Measurements from ENCODE around the gene IFNGR2. TPM values are rescaled to one million over a fixed set of nuclear protein-coding genes. Genes with fewer than 3 reads are reported as not detected.

Gene IFNGR2
- total RNA-seq, 1 donor from 2014 or later, result 55.6 TPM

DNA sequence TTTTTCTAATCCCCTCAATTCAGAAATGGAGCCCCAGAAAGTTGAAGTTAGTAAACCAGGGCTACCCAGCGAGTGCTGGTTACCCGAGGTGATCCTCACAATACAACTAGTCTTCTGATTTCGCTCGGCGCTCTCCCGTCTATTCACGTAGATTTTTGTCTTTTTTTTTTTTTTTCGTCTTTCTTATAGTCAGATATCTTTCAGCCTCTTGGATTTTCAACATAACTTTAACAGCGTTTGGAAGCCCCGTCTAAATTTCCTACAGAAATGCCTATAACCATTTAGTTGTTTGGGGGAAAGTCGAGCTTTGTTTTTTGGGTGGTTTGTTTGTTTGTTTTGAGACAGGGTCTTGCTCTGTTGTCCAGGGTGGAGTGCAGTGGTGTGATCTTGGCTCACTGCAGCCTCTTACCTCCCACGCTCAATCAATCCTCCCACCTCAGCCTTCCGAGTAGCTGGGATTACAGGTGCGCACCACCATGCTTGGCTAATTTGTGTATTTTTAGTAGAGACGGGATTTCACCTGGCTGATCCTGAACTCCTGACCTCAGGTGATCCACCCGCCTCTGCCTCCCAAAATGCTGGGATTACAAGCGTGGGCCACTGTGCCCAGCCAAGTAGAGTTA lies 77.4 kb downstream of the IFNGR2 start:
- no peaks in the 10 kb centered on the region for H3K27me3 Mint-ChIP-seq (ENCODE audit: unreplicated experiment)
- no peaks in the 10 kb centered on the region for H3K9me3 Mint-ChIP-seq (ENCODE audit: unreplicated experiment)
- H3K27ac Mint-ChIP-seq (ENCODE audit: unreplicated experiment), result peak overlapping the region; percentile 98
- H3K4me3 Mint-ChIP-seq (ENCODE audit: unreplicated experiment), result peak overlapping the region; percentile 90
- H3K4me1 Mint-ChIP-seq (ENCODE audit: unreplicated experiment), result peaks cover 14% of the 10 kb centered on the region
- no peak for TF ChIP-seq CTCF (IDR thresholded peaks at IDR 0.05)
- no peak for DNase-seq (ENCODE audit: extremely low spot score, unreplicated experiment)
- H3K36me3 Mint-ChIP-seq (ENCODE audit: unreplicated experiment), result no peaks in the 10 kb centered on the region

DNA sequence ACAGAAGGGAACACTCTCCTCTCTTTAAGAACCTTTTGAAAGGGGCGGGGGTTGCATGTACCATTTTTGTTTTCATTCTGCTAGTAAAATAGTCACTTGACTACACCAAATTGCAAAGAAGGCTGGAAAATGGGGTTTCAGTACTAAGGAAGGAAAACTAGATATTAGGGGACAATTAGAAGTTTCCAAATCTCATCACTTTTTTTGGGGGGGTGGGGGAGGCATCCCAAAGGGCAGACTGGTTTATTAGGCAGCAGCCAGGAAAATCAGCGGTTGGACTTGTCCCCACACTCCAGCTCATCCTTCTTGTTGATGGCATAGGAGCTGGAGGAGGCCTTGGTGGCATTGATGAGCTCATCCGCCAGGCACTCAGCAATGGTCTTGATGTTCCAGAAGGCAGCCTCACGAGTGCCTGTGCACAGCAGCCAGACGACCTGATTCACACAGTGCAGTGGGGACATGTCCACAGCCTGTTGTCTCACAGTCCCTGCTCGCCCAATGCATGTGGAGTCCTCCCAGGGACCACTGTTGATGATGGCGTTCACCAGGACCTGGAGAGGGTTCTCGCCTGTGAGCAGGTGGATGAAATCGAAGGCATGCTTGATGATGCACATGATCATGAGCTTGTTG lies 78.2 kb downstream of the IFNGR2 start:
- no peak for DNase-seq (ENCODE audit: extremely low spot score, unreplicated experiment)
- Mint-ChIP-seq H3K4me1 (ENCODE audit: unreplicated experiment) (peaks cover 14% of the 10 kb centered on the region), H3K9me3 (ENCODE audit: unreplicated experiment) (no peaks in the 10 kb centered on the region), H3K36me3 (ENCODE audit: unreplicated experiment) (no peaks in the 10 kb centered on the region), H3K27me3 (ENCODE audit: unreplicated experiment) (no peaks in the 10 kb centered on the region), H3K4me3 (ENCODE audit: unreplicated experiment) (peak overlapping the region; percentile 90), H3K27ac (ENCODE audit: unreplicated experiment) (no peak overlapping the region)
- TF ChIP-seq CTCF (IDR thresholded peaks at IDR 0.05), result no peak

Other genes starting within 250 kb of the IFNGR2 start
- 15.9 and 17.9 TPM in 2 replicates for gene IFNAR2, start 173.5 kb upstream of the IFNGR2 start, total RNA-seq
- gene IL10RB, start 137.0 kb upstream of the IFNGR2 start, total RNA-seq, result 21.1 and 21.7 TPM in 2 replicates
- 42.7 and 42.8 TPM in 2 replicates for gene IFNAR1, start 78.4 kb upstream of the IFNGR2 start, total RNA-seq
- 44.0 and 47.9 TPM in 2 replicates for gene TMEM50B, start 76.6 kb downstream of the IFNGR2 start, total RNA-seq
- gene DNAJC28, start 88.3 kb downstream of the IFNGR2 start, total RNA-seq, result 2.1 and 2.7 TPM in 2 replicates
- 66.8 and 79.1 TPM in 2 replicates for gene GART, start 138.7 kb downstream of the IFNGR2 start, total RNA-seq
- gene SON, start 139.6 kb downstream of the IFNGR2 start, total RNA-seq, result 249 and 271 TPM in 2 replicates
- gene DONSON, start 185.3 kb downstream of the IFNGR2 start, total RNA-seq, result 18.6 and 19.0 TPM in 2 replicates
- gene CRYZL1, start 238.3 kb downstream of the IFNGR2 start, total RNA-seq, result 43.6 and 48.2 TPM in 2 replicates
- gene ITSN1, start 239.1 kb downstream of the IFNGR2 start, total RNA-seq, result 44.0 and 49.9 TPM in 2 replicates

Data from osteocyte (in vitro differentiated cells).